H1 (cell line): ENCODE measurements around the gene CDIPT. TPM values are rescaled to one million over a fixed set of nuclear protein-coding genes. Genes with fewer than 3 reads are reported as not detected.

Experiments
- CTCF ChIA-PET: fragments of 300-600 bp; sonication (Branson Sonifier 250); formaldehyde crosslinking; loops from one replicate; lab custom pipeline; 2021; ENCODE audit not compliant: partially characterized antibody; lab: Charles Lee
- POLR2A ChIA-PET: fragments of 300-600 bp; sonication (Branson Sonifier 250); formaldehyde crosslinking; loops from one replicate; lab custom pipeline; 2021; ENCODE audit warnings: inconsistent platforms; ENCODE audit not compliant: partially characterized antibody; lab: Charles Lee
- DNase-seq, 2 experiments: peaks; one replicate each; pipeline versions ENCODE4 v3.0.0 to v3.0.0-alpha.2; 2010 to 2022; ENCODE audit warnings: low spot score in 2 of 2, low read depth in 1 of 2, mixed read lengths in 1 of 2
- FAIRE-seq: peaks from 2 replicates; lab custom pipeline; 2011; peaks lifted over from hg19 to GRCh38; lab: Jason Lieb, UNC
- H2AFZ ChIP-seq: 2 replicates; pipeline ENCODE4 v1.8.1; 2012; ENCODE audit warnings: low read length, inconsistent platforms
- H2AK5ac ChIP-seq: 2 replicates; pipeline ENCODE4 v1.6.1; 2013; ENCODE audit warnings: low read depth, low read length
- H2BK120ac ChIP-seq: replicated peaks from 2 replicates; pipeline ENCODE3; 2013; ENCODE audit warnings: low read depth, low read length, inconsistent platforms
- H2BK12ac ChIP-seq: 2 replicates; pipeline ENCODE4 v1.6.1; 2013; ENCODE audit warnings: low read depth, low read length
- H2BK15ac ChIP-seq: 2 replicates; pipeline ENCODE4 v1.6.1; 2013; ENCODE audit warnings: low read length
- H2BK20ac ChIP-seq: 2 replicates; pipeline ENCODE4 v1.6.1; 2013; ENCODE audit warnings: low read length
- H2BK5ac ChIP-seq: 2 replicates; pipeline ENCODE4 v1.6.1; 2013; ENCODE audit warnings: low read depth, low read length
- H3K14ac ChIP-seq: 2 replicates; pipeline ENCODE4 v1.6.1; 2013; ENCODE audit warnings: inconsistent platforms; ENCODE audit not compliant: insufficient read length
- H3K18ac ChIP-seq: 2 replicates; pipeline ENCODE4 v1.6.1; 2013; ENCODE audit warnings: low read length; ENCODE audit errors: extremely low read depth
- H3K23ac ChIP-seq: 2 replicates; pipeline ENCODE4 v1.6.1; 2013; ENCODE audit warnings: inconsistent platforms; ENCODE audit not compliant: insufficient read length
- H3K23me2 ChIP-seq: 2 replicates; pipeline ENCODE4 v1.6.1; 2013; ENCODE audit warnings: low read depth, low read length
- H3K27ac ChIP-seq: 2 replicates; pipeline ENCODE4 v1.6.1; 2011; ENCODE audit warnings: low read depth, low read length, inconsistent platforms
- H3K27me3 ChIP-seq, 4 experiments: replicated peaks in 1 of 4; 1 replicate in 1 of 4; 2 replicates in 3 of 4; pipeline versions ENCODE4 v1.6.1 to v1.8.1; 2011 to 2013; ENCODE audit warnings: low read length in 3 of 4, mild to moderate bottlenecking in 3 of 4, inconsistent platforms in 2 of 4, mixed read lengths in 2 of 4, moderate library complexity in 1 of 4; ENCODE audit not compliant: control insufficient read depth in 3 of 4, insufficient read depth in 3 of 4; ENCODE audit errors: extremely low read depth in 1 of 4
- H3K36me3 ChIP-seq, 4 experiments: 2 replicates each; pipeline versions ENCODE4 v1.6.1 to v1.8.1; 2011 to 2013; ENCODE audit warnings: mild to moderate bottlenecking in 4 of 4, low read length in 3 of 4, moderate library complexity in 2 of 4, control low read depth in 1 of 4, inconsistent platforms in 1 of 4; ENCODE audit not compliant: insufficient read depth in 4 of 4, control insufficient read depth in 2 of 4
- H3K4ac ChIP-seq: replicated peaks from 2 replicates; pipeline ENCODE3; 2013; ENCODE audit warnings: low read length, low read depth, mixed read lengths, inconsistent platforms; ENCODE audit not compliant: insufficient read length
- H3K4me1 ChIP-seq, 4 experiments: replicated peaks in 1 of 4; 1 replicate in 1 of 4; 2 replicates in 3 of 4; pipeline versions ENCODE4 v1.6.1 to v1.8.1; 2011 to 2013; ENCODE audit warnings: low read length in 3 of 4, inconsistent platforms in 2 of 4, mixed read lengths in 1 of 4; ENCODE audit not compliant: insufficient read depth in 4 of 4, control insufficient read depth in 3 of 4
- H3K4me2 ChIP-seq, 2 experiments: 2 replicates each; pipeline versions ENCODE4 v1.6.1 to v1.8.1; 2011 to 2013; ENCODE audit warnings: low read depth in 2 of 2, low read length in 2 of 2, control low read depth in 1 of 2, inconsistent platforms in 1 of 2, mild to moderate bottlenecking in 1 of 2; ENCODE audit not compliant: insufficient read depth in 1 of 2
- H3K4me3 ChIP-seq, 4 experiments: fragments of 200-600, 300-600 bp in 1 of 4; sonication (generic), shearing (Covaris generic), sonication (Bioruptor Twin) in 1 of 4; 2 replicates each; pipeline versions ENCODE4 v1.5.1 to v1.8.1; 2011 to 2016; ENCODE audit warnings: low read length in 4 of 4, low read depth in 3 of 4, control low read depth in 2 of 4, inconsistent platforms in 2 of 4, mild to moderate bottlenecking in 2 of 4, mixed read lengths in 1 of 4, moderate library complexity in 1 of 4; ENCODE audit not compliant: insufficient read depth in 2 of 4; ENCODE audit errors: extremely low read depth in 1 of 4
- H3K56ac ChIP-seq: replicated peaks from 2 replicates; pipeline ENCODE3; 2013; ENCODE audit warnings: low read depth, mild to moderate bottlenecking, mixed read lengths, low read length, inconsistent platforms; ENCODE audit not compliant: insufficient read length
- H3K79me1 ChIP-seq: 2 replicates; pipeline ENCODE4 v1.6.1; 2013; ENCODE audit warnings: low read depth, low read length, control low read depth
- H3K79me2 ChIP-seq, 2 experiments: 2 replicates each; pipeline versions ENCODE4 v1.6.1 to v1.8.1; 2012 to 2013; ENCODE audit warnings: low read length in 2 of 2, mild to moderate bottlenecking in 2 of 2, inconsistent platforms in 1 of 2; ENCODE audit not compliant: insufficient read depth in 2 of 2, control insufficient read depth in 1 of 2
- H3K9ac ChIP-seq, 4 experiments: replicated peaks in 1 of 4; 1 replicate in 1 of 4; 2 replicates in 3 of 4; pipeline versions ENCODE4 v1.6.1 to v1.8.1; 2011 to 2013; ENCODE audit warnings: low read depth in 3 of 4, low read length in 3 of 4, control low read depth in 2 of 4, mild to moderate bottlenecking in 2 of 4, moderate library complexity in 2 of 4, inconsistent platforms in 1 of 4; ENCODE audit errors: extremely low read depth in 1 of 4
- H3K9me3 ChIP-seq, 2 experiments: 2 replicates each; pipeline versions ENCODE4 v1.6.1 to v1.8.1; 2012 to 2013; ENCODE audit warnings: mild to moderate bottlenecking in 2 of 2, moderate library complexity in 2 of 2, control low read depth in 1 of 2, inconsistent platforms in 1 of 2, low read depth in 1 of 2, low read length in 1 of 2, mixed read lengths in 1 of 2; ENCODE audit not compliant: insufficient read depth in 2 of 2
- H4K20me1 ChIP-seq, 2 experiments: replicated peaks in 1 of 2; 2 replicates each; pipeline versions ENCODE3 to v1.8.1; 2011 to 2013; ENCODE audit warnings: inconsistent platforms in 2 of 2, low read length in 2 of 2, mild to moderate bottlenecking in 1 of 2; ENCODE audit not compliant: insufficient read depth in 2 of 2, control insufficient read depth in 1 of 2
- H4K5ac ChIP-seq: 2 replicates; pipeline ENCODE4 v1.6.1; 2013; ENCODE audit warnings: low read length, low read depth, mixed read lengths, inconsistent platforms; ENCODE audit not compliant: insufficient read length
- H4K8ac ChIP-seq: 2 replicates; pipeline ENCODE4 v1.8.0; 2013; ENCODE audit warnings: mild to moderate bottlenecking, moderate library complexity, low read length, inconsistent platforms; ENCODE audit not compliant: insufficient read depth; ENCODE audit errors: extremely low read depth
- H4K91ac ChIP-seq: replicated peaks from 2 replicates; pipeline ENCODE3; 2013; ENCODE audit warnings: low read length, mixed read lengths, inconsistent platforms; ENCODE audit not compliant: insufficient read length
- BACH1 ChIP-seq: IDR thresholded peaks from 2 replicates; pipeline ENCODE4 v1.6.1; 2012; ENCODE audit warnings: low read length, improper control_type of control experiment
- CHD1 ChIP-seq: IDR thresholded peaks from 2 replicates; pipeline ENCODE4 v1.6.1; 2012; ENCODE audit warnings: low read depth, low read length, improper control_type of control experiment
- CTBP2 ChIP-seq: IDR thresholded peaks from 2 replicates; pipeline ENCODE4 v1.7.0; 2011; ENCODE audit warnings: borderline replicate concordance, mild to moderate bottlenecking, moderate library complexity, mixed read lengths, low read length; ENCODE audit not compliant: insufficient read depth, insufficient read length
- JUND ChIP-seq: IDR thresholded peaks from 2 replicates; pipeline ENCODE4 v1.6.1; 2011; ENCODE audit warnings: mild to moderate bottlenecking, improper control_type of control experiment, low read length
- KDM4A ChIP-seq: IDR thresholded peaks from one replicate; pipeline ENCODE4 v1.7.1; 2012; ENCODE audit warnings: low read depth, mild to moderate bottlenecking, moderate library complexity, low read length, inconsistent platforms; ENCODE audit not compliant: severe bottlenecking
- NANOG ChIP-seq: IDR thresholded peaks from 2 replicates; pipeline ENCODE4 v1.6.1; 2011; ENCODE audit warnings: low read length, low read depth, mild to moderate bottlenecking, inconsistent platforms; ENCODE audit not compliant: insufficient read depth, poor library complexity, severe bottlenecking
- PHF8 ChIP-seq: fragments of 200-600 bp; sonication (generic); conservative IDR thresholded peaks from 2 replicates; pipeline ENCODE4 v1.7.1; 2012; ENCODE audit warnings: low read depth, mild to moderate bottlenecking, inconsistent platforms, low read length, moderate library complexity
- SP1 ChIP-seq: IDR thresholded peaks from 2 replicates; pipeline ENCODE4 v1.6.1; 2011; ENCODE audit warnings: low read depth, low read length
- SP4 ChIP-seq: IDR thresholded peaks from 2 replicates; pipeline ENCODE4 v1.6.1; 2012; ENCODE audit warnings: low read length, inconsistent platforms
- TAF1 ChIP-seq: IDR thresholded peaks from 2 replicates; pipeline ENCODE4 v1.6.1; 2011; ENCODE audit warnings: mild to moderate bottlenecking, low read depth, low read length
- WGBS, 2 experiments: shearing (Covaris generic) in 1 of 2; methylation state at CpG; one replicate each; pipeline versions ENCODE4 v1.1.6 to v1.1.7; 2013 to 2015; ENCODE audit warnings: low lambda C conversion rate in 2 of 2, mixed read lengths in 2 of 2, inconsistent platforms in 1 of 2, low coverage in 1 of 2, missing lambda C conversion rate in 1 of 2; ENCODE audit not compliant: insufficient replicate concordance in 2 of 2, insufficient coverage in 1 of 2, insufficient read length in 1 of 2; ENCODE audit errors: extremely low coverage in 1 of 2, missing lambda C conversion rate in 1 of 2; 5-methylcytosine and 5-hydroxymethylcytosine counted together
- polyA plus RNA-seq, 7 experiments: library from polyadenylated mRNA; depleted of rRNA in 3 of 7; stranded (reverse) in 5 of 7; unstranded in 2 of 7; fragments of >200 nt in 5 of 7; fragments of 200-250 nt in 2 of 7; gene quantifications; 1 replicate in 5 of 7; 2 replicates in 1 of 7; 4 replicates in 1 of 7; pipeline versions ENCODE4 v1.2.1 to v1.2.3, GENCODE V29; 2011 to 2013; ENCODE audit warnings: missing spikeins in 2 of 7, mixed read lengths in 2 of 7
- total RNA-seq: library from RNA; stranded (reverse); fragmentation: NEBNext Ultra II Directional; extraction: Animal tissue kit (Norgen Biotek cat#: 25700); gene quantifications from 2 replicates; pipeline ENCODE4 v1.2.1, GENCODE V29; 2021
- TF ChIP-seq, protein P1 (sequence below): IDR thresholded peaks from 2 replicates; pipeline ENCODE4 v1.6.1; 2011; ENCODE audit warnings: low read depth, mild to moderate bottlenecking, low read length; ENCODE audit not compliant: insufficient read depth

Gene CDIPT
- total and polyA plus RNA-seq, 2 of the 8 experiments (the other 6 are each of a cell fraction or from before 2014, with no cell fraction given): 69.2 to 140 TPM

DNA sequence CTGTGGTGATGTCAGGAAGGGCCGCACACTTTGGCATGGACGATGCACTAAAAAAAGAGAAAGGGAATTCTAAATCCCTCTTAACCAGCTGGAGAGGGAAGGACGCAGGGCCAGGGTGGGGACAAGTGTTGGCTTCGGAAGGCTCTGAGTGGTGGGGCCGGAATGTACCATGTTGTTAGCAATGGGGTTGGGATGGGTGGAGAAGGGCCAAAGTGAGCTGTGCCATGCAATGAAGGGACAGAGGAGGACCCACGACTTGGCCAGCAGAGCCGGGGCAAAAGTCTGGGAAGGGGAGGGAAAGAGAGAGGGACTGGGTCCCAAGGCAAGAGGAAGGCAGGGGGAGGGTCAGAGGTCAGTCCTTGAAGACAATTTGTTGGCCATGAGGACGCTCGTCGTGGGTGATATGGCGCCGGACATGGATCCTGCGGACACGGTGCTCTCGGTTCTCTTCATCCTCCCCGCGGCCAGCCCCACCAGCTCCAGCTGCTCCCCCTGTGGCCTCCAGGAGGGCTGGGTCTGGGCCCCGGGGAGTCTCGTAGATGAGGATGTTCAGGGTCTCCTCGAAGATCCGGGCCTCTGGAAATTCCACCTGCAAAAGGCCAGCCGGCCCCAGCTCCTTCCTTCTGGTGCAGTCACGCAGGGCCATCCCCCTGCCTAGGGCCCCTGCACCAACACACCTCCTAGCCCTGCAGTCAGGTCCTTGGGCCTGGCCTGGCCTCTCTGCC is 43.7 kb upstream of the CDIPT start:
- CTCF ChIA-PET: interaction anchor here (1.3 to 2.7 kb wide), 3 partner anchors 10 to 112 kb away, joined by 4 to 9 read pairs (median 4); no protein-coding TSS in a partner anchor
- Histone ChIP-seq H2BK120ac (no peak overlapping the region), H3K79me1 (0 out of 2 replicates have a peak, but pooled peaks cover 2% of the 10 kb centered on the region), H3K4me2 (no peak overlapping the region), H3K9ac (no peak overlapping the region), H3K23me2 (no peaks in the 10 kb centered on the region), H3K27ac (no peak overlapping the region), H2AK5ac (no peak overlapping the region), H3K14ac (no peak overlapping the region), H2BK12ac (no peak overlapping the region), H2BK15ac (no peak overlapping the region), H2AFZ (no peak overlapping the region), H3K36me3 (peaks cover 0 to 4% (median 0%) of the 10 kb centered on the region in 4 experiments; a peak in 2 of 8 replicates), H2BK20ac (no peak overlapping the region), H3K56ac (no peak overlapping the region), H3K4ac (no peak overlapping the region), H4K5ac (no peak overlapping the region), H4K8ac (no peak overlapping the region), H2BK5ac (no peak overlapping the region), H4K20me1 (no peaks in the 10 kb centered on the region), H3K79me2 (no peaks in the 10 kb centered on the region), H4K91ac (no peak overlapping the region), H3K18ac (no peak overlapping the region), H3K4me1 (peaks cover 0 to 3% (median under 1%) of the 10 kb centered on the region in 4 experiments; a peak in 2 of 7 replicates), H3K9me3 (no peaks in the 10 kb centered on the region), H3K27me3 (no peaks in the 10 kb centered on the region), H3K4me3 (no peak overlapping the region), H3K23ac (no peak overlapping the region)
- POLR2A ChIA-PET: interaction anchor here (0.6 to 2.1 kb wide), 6 partner anchors 10 to 114 kb away, joined by 3 to 7 read pairs (median 4); no protein-coding TSS in a partner anchor
- 95% methylated on average over 23 of the region's 23 CpGs; no CpG with 5 or more reads in 1 of the 2 experiments for WGBS, 2 experiments
- no peak for TF ChIP-seq CTBP2
- TF ChIP-seq BACH1: no peak
- no peak for TF ChIP-seq SP1
- no peak for TF ChIP-seq JUND
- TF ChIP-seq KDM4A: no peak
- no peak for TF ChIP-seq SP4
- TF ChIP-seq, protein P1, sequence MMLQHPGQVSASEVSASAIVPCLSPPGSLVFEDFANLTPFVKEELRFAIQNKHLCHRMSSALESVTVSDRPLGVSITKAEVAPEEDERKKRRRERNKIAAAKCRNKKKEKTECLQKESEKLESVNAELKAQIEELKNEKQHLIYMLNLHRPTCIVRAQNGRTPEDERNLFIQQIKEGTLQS: no peak
- no peak for TF ChIP-seq CHD1
- TF ChIP-seq PHF8: no peak
- no peak for TF ChIP-seq TAF1
- no peak for TF ChIP-seq NANOG
- FAIRE-seq (no peak), DNase-seq (no peak)
